Brain microvascular endothelial cell (primary cell): ENCODE data around the gene TRIM22.

Source experiments
- DNase-seq: peaks from one replicate; pipeline ENCODE4 v3.0.0-alpha.2; 2020
- H3K27ac ChIP-seq: fragments of 250-450 bp; sonication (Bioruptor Pico); 2 replicates; pipeline ENCODE4 v1.5.1; 2020; ENCODE audit warnings: mild to moderate bottlenecking, moderate library complexity
- H3K27me3 ChIP-seq: fragments of 250-450 bp; sonication (Bioruptor Pico); replicated peaks from 2 replicates; pipeline ENCODE4 v1.5.1; 2020; ENCODE audit warnings: mild to moderate bottlenecking
- H3K36me3 ChIP-seq: fragments of 250-450 bp; sonication (Bioruptor Pico); replicated peaks from 2 replicates; pipeline ENCODE4 v1.5.1; 2020; ENCODE audit warnings: mild to moderate bottlenecking
- H3K4me3 ChIP-seq: 2 replicates; pipeline ENCODE4 v1.5.1; 2011; ENCODE audit warnings: low read depth, mild to moderate bottlenecking, control low read depth, low read length, moderate library complexity
- CTCF ChIP-seq: IDR thresholded peaks from 2 replicates; pipeline ENCODE4 v1.5.1; 2011; ENCODE audit warnings: low read depth, mild to moderate bottlenecking, moderate library complexity, low read length, control low read depth, inconsistent platforms; ENCODE audit errors: missing control alignments
- in situ Hi-C: cut with HindIII; loops from 2 replicates; pipeline ENCODE4 v1.10.0; 2017; ENCODE audit warnings: low sequenced_read_pairs, low pct_ligation_motif_present

Gene TRIM22

GRCh38 chr11:5737670-5738392 is 48.2 kb downstream of the TRIM22 start:
- Histone ChIP-seq H3K27ac (peak overlapping the region; percentile 69), H3K36me3 (no peaks in the 10 kb centered on the region), H3K4me3 (no peak overlapping the region), H3K27me3 (no peaks in the 10 kb centered on the region)
- no peak for TF ChIP-seq CTCF
- in situ Hi-C loops = no loop called here
- DNase-seq = peak; percentile 64

GRCh38 chr11:5738431-5738830 is 48.8 kb downstream of the TRIM22 start:
- no peak for DNase-seq
- Histone ChIP-seq H3K4me3 (no peak overlapping the region), H3K27ac (peak overlapping the region; percentile 69), H3K36me3 (no peaks in the 10 kb centered on the region), H3K27me3 (no peaks in the 10 kb centered on the region)
- no peak for TF ChIP-seq CTCF
- in situ Hi-C loops = no loop called here

GRCh38 chr11:5746614-5747013 is 57.0 kb downstream of the TRIM22 start:
- Histone ChIP-seq H3K27ac (no peak overlapping the region), H3K36me3 (no peaks in the 10 kb centered on the region), H3K27me3 (no peaks in the 10 kb centered on the region), H3K4me3 (no peak overlapping the region)
- DNase-seq = no peak
- TF ChIP-seq CTCF = no peak
- in situ Hi-C loops = no loop called here

- TF ChIP-seq CTCF = no peak
- H3K27me3 ChIP-seq = no peaks in the 10 kb centered on the region
- H3K27ac ChIP-seq = no peak overlapping the region
- in situ Hi-C loops = no loop called here
- DNase-seq = no peak
- no peak overlapping the region for H3K4me3 ChIP-seq
- no peaks in the 10 kb centered on the region for H3K36me3 ChIP-seq
Observed at GRCh38 chr11:5749836-5750235, 60.2 kb downstream of the TRIM22 start.

- H3K4me3 ChIP-seq = no peak within 1 kb of the TSS
- no peak within 1 kb of the TSS for H3K27ac ChIP-seq
- DNase-seq = no peak
- no peaks in the 10 kb centered on the region for H3K27me3 ChIP-seq
- TF ChIP-seq CTCF = no peak
- no peaks in the 10 kb centered on the region for H3K36me3 ChIP-seq
- in situ Hi-C loops = no loop called here
Observed at GRCh38 chr11:5753943-5754342, 64.4 kb downstream of the TRIM22 start, which contains the start of gene OR52N4. Gene OR52N4, plus strand, starts transcription at chr11:5754243. Its CDS starts 498 bp downstream, at chr11:5754741.
